NCI-H748 (cell line): ENCODE data around the gene PDCD2L.
"Not testable (repeated sequence)": the region's sequence is repeated elsewhere in the genome, so short reads cannot be mapped to it uniquely, and the experiment has no call there.

Experiments
- DNase-seq: peaks from one replicate; lab custom pipeline; 2025; ENCODE audit not compliant: unreplicated experiment; lab: John Stamatoyannopoulos, UW

The PDCD2L gene

DNA sequence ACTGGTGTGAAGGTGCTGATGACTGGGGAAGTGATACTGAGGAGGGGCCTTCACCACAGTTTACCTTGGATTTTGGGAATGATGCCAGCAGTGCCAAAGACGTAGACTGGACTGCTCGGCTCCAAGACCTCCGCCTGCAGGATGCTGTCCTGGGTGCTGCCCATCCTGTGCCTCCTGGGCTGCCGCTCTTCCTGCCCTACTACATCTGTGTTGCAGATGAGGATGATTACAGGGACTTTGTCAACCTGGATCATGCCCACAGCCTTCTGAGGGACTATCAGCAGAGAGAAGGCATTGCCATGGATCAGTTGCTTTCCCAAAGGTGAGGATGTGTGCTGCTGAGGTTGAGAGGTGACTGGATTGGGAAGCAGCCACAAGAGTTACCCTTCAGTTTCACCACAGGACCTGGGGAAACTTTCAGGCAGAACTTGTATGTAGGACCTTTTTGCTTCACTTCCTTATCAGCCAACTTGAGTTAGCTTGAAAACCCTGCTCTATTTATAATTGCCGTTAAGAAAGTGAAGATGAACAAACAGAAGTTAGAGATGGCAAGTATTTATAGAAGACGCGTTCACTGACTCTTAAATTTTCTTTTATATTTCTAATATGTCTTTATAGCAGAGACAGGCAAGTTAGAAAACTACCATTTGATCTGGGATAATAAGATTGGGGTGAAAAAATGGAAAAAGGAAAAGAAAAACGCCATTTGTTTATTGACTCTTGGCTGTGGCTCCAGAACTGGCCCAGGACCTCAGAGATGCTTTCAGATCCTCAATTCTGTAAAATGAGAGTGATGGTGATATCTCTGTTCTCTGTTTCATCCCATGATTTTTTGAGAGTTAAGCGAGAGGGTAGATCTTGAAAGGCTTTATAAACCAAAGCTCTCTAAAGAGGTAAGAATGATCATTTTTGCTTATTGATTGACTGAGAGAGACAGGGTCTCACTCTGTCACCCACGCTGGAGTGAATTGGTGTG lies 5.3 kb downstream of the PDCD2L start:
- DNase-seq: no peak

GRCh38 chr19:34411216-34411615 lies 7.0 kb downstream of the PDCD2L start:
- DNase-seq: no peak

- DNase-seq: no peak
Measured at GRCh38 chr19:34416021-34416545, 11.9 kb downstream of the PDCD2L start.

- DNase-seq: no peak
Measured at GRCh38 chr19:34418300-34418699, 14.1 kb downstream of the PDCD2L start.

DNA sequence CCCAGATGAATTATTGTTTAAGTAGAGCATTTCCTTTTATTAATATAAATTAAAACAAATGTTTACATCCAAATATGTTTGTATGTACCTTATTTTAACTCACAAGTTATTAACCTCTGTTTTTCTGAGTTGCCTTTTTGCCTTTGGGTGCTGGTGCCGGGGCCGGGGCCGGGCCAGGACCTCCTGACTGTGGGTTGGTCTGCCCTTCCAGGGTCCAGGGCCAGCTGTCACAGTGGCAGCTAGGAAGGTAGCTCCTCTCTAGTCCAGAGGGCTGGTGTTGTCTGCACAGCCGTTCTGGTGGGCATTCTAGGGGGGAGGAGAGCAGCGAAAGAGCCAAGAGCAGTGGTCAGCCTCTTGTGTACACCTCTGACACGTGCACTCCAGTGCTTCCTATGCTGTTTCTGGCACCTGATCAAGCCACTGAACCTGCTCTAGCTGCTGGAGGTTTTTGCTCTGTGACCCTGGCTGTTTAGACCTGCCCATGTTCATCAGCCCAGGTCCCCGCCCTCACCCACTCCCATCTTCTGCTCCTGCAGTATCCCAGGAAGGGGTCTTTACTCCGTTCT lies 22.0 kb downstream of the PDCD2L start:
- no peak for DNase-seq

DNA sequence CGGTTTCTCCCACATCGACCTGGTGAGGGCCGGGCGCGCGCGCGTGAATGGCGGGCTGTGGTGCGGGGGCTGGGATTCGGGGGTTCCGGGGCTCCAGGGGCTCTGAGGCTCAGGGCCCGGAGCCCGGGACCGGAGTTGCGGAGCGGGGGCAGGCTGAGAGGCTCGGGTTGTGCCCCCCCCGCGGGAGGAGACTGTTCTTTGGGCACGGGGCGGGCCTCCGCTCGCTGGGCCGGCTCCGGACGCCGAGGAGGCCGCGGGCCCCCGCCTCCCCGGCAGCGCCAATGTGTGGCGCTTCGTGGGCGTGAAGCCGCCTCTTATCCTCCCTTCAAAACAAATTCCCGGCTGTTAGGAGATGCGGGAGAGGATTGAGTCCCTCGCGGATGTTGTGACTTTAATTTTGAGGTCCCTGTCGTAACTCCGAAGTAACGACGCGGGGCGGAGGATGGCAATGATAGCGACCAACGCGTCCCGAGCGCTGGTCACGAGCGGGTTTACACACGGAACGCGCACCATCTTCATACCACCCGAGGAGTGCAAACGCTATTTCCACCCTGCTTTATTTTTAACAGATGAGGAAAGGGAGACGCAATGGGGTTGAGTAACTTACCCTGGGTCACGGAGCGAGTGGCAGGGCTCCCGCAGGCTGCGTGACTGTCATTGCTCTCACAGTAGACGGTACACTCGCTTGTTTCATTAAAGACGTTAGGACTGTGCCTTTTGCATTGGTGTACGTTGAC lies 24.5 kb downstream of the PDCD2L start:
- peak; percentile 38 for DNase-seq

DNA sequence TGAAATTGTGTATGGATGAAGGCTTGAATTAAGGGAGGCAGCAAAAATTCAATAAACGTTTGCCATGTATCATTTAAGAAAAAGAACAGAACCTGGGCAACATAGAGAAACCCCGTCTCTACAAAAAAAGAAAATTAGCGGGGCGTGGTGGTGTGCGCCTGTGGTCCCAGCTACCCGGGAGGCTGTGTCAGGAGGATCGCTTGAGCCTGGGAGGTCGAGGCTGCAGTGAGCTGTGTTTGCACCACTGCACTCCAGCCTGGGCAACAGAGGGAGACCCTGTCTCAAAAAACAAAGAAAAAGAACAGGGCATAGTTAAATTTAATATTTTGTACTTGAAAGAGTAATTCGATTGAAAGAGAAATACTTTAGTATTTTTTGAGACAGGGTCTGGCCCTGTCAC lies 25.4 kb downstream of the PDCD2L start:
- DNase-seq: no peak

- peak; percentile 43 for DNase-seq
Measured at GRCh38 chr19:34430738-34431625, 26.8 kb downstream of the PDCD2L start.

- DNase-seq: no peak
Measured at GRCh38 chr19:34431681-34432402, 27.6 kb downstream of the PDCD2L start.

- no peak for DNase-seq
Measured at GRCh38 chr19:34432797-34433196, 28.6 kb downstream of the PDCD2L start.

DNA sequence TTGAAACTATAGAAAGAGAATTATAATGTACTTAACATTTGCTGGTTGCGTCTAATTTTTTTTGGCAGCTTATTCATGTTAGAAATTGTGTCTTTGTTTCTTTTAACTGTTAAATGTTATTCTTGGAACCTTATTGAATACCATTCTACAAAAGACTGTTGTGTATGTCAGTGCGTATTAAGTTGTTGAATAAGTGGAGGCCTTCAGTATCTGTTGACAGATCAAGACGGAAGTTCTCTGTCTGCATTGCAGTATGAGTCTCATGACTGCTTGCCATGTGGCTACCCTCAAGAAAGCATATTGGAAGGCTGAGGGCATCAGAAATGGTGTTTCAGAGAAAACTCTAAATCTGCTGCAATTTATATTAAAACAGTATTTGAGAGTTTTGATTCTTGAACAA lies 32.5 kb downstream of the PDCD2L start:
- DNase-seq: no peak

DNA sequence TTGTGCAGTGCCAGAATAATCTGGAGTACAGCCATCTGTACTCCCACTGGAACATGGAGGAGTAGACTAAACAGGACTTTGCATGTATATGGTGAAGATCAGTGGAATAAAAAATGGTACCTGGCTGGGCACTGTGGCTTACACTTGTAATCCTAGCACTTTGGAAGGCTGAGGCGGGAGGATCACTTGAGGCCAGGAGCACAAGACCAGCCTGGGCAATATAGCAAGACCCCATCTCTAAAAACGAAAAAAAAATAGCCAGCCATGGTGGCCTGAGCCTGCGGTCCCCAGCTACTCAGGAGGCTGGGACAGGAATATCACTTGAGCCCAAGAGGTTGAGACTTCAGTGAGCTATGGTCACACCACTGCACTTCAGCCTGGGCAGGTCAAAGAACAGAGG lies 44.0 kb downstream of the PDCD2L start:
- DNase-seq: no peak

DNA sequence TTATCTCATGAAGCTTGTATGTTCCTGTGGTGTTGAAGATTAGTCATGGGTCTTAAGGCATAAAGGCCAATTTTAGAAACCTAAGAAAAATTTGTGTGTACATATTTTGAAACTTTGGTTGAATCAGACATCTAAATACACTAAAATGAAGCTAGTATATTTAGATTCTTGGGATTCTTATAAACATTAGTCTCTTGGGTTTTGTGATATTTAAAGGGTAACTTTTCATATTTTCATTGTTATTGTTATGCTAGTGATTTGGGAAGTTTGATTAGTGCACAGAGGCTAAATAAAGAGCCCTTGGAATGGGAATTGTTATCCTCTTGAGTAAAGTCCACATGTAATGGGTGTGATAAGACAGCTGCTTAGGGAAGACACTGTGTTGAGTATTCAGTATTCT lies 48.5 kb downstream of the PDCD2L start:
- no peak for DNase-seq

GRCh38 chr19:34454091-34454490 lies 49.9 kb downstream of the PDCD2L start:
- DNase-seq: no peak

DNA sequence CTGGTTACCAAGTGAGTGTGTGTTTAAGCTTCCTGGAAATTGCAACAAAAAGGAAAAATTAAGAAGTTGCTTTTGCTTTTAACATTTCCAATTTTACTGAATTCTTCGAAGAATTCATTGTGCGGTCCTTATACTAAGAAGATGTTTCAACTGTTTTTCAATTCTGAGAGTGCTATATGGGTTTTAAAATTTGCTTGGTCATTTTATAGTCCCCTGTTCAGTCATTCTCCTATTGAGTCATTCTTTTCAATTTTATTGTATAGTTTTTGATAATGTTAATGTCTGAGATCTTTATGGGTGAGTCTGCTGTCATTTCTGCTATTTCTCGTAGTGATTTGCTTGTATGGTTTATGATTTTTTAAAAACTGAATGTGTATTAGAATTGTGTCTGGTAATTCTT lies 50.5 kb downstream of the PDCD2L start:
- no peak for DNase-seq

- DNase-seq: not testable (repeated sequence)
Measured at GRCh38 chr19:34455783-34456480, 51.7 kb downstream of the PDCD2L start.

GRCh38 chr19:34457446-34457845 lies 53.2 kb downstream of the PDCD2L start:
- no peak for DNase-seq

DNA sequence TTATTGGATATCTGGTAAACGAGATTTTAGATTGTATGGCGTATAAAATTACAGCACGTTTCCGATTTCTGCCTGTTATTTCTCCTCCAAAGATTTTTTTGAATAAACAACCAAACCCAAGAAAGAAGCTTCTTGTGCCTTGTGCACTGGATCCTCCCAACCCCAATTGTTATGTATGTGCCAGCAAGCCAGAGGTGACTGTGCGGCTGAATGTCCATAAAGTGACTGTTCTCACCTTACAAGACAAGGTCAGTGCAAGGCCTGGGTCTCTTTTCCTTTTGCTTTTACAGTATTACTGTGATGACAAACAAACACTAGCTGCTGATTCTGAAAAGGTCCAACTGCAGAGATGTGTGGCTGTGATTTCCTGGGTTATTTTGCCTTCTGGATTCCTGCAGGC lies 54.5 kb downstream of the PDCD2L start:
- DNase-seq: no peak

DNA sequence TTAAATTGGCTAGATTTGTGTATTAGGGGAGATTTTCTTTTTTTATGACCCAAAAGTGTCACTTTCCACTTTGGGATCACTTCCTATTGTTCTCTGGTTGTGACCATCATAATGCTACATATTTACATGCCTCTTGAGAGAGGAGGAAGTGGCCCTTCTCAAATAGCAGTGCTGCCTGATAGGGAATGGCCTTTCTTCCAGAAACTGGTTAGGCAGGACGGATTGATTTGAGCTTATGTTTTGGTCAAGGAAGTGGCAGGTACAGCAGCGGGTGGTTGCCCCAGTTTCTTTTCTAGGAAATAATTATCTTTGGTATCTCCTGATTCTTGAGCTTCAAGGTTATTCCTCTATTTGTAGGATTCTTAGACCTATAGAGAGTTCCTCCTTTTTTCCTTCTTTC lies 55.4 kb downstream of the PDCD2L start:
- DNase-seq: peak; percentile 20
